Type B pancreatic cell (in vitro differentiated cells): ENCODE data around the gene HOXC11. TPM values are rescaled to one million over a fixed set of nuclear protein-coding genes. Genes with fewer than 3 reads are reported as not detected.

ENCODE experiments used
- DNase-seq: peaks from one replicate; pipeline ENCODE4 v3.0.0; 2021; ENCODE audit warnings: mixed read lengths; ENCODE audit not compliant: unreplicated experiment; ENCODE audit errors: extremely low spot score
- H3K27ac Mint-ChIP-seq: 2 replicates; pipeline ENCODE4 v1.8.0; 2021; ENCODE audit warnings: mild to moderate bottlenecking, mixed read lengths
- H3K27me3 Mint-ChIP-seq: 2 replicates; pipeline ENCODE4 v1.8.0; 2021; ENCODE audit warnings: mixed read lengths
- H3K36me3 Mint-ChIP-seq: 2 replicates; pipeline ENCODE4 v1.8.0; 2021; ENCODE audit warnings: mixed read lengths
- H3K4me1 Mint-ChIP-seq: one replicate; pipeline ENCODE4 v1.8.0; 2021; ENCODE audit warnings: mixed read lengths; ENCODE audit not compliant: unreplicated experiment
- H3K4me3 Mint-ChIP-seq: 2 replicates; pipeline ENCODE4 v1.8.0; 2021; ENCODE audit warnings: mild to moderate bottlenecking, mixed read lengths
- H3K9me3 Mint-ChIP-seq: 2 replicates; pipeline ENCODE4 v1.8.0; 2021; ENCODE audit warnings: mixed read lengths
- total RNA-seq: library from RNA; stranded (reverse); gene quantifications from 2 replicates; pipeline ENCODE4 v1.2.1, GENCODE V29; 2021; ENCODE audit warnings: low replicate concordance
- TF ChIP-seq, protein P1 (sequence below): fragments of 200-600 bp; sonication (generic); conservative IDR thresholded peaks from 2 replicates; pipeline ENCODE4 v1.5.0; 2021; ENCODE audit warnings: antibody characterized with exemption, mild to moderate bottlenecking

HOXC11 gene
- total RNA-seq, 1 donor from 2014 or later, result 0.12 TPM

DNA sequence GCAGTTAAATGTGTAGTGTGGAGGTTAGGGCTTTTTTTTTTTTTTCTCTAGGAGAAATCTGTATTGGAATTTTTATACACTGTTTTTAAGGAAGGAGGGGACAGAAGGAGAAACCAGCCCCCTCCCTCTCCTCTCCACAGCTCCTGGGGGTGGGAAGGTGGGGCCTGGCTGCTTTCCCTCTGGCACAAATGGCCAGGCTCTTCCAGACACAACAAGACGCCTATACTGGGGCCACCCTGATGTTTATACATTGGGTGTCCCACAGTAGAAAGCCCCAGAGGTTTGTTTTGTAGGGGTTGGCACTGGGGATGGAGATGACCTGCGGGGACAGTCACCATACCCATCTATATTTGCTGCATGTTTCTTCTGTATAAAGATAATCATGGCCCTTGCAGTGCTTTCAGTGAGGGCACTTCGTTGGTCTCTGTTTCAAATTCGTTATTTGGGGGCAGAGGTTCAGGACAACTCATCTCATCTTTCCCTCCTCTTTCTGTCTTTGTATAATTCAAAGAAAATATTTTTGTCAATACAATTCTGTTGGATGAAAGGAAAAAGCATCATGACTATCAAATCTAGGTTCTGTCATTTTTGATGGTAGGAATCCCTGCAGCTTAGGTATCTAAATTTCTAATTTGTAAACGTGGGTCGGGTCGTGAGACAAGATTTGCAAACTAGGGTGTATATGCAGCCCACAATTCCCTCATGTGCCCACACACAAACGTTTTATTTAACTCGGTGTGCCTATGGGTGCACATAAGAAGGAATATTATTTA, 4.1 kb downstream of the HOXC11 start:
- Mint-ChIP-seq H3K4me1 (peaks cover 3% of the 10 kb centered on the region), H3K36me3 (no peaks in the 10 kb centered on the region), H3K4me3 (peak overlapping the region; percentile 51), H3K9me3 (no peaks in the 10 kb centered on the region), H3K27ac (no peak overlapping the region), H3K27me3 (peaks cover 96% of the 10 kb centered on the region)
- TF ChIP-seq, protein P1, sequence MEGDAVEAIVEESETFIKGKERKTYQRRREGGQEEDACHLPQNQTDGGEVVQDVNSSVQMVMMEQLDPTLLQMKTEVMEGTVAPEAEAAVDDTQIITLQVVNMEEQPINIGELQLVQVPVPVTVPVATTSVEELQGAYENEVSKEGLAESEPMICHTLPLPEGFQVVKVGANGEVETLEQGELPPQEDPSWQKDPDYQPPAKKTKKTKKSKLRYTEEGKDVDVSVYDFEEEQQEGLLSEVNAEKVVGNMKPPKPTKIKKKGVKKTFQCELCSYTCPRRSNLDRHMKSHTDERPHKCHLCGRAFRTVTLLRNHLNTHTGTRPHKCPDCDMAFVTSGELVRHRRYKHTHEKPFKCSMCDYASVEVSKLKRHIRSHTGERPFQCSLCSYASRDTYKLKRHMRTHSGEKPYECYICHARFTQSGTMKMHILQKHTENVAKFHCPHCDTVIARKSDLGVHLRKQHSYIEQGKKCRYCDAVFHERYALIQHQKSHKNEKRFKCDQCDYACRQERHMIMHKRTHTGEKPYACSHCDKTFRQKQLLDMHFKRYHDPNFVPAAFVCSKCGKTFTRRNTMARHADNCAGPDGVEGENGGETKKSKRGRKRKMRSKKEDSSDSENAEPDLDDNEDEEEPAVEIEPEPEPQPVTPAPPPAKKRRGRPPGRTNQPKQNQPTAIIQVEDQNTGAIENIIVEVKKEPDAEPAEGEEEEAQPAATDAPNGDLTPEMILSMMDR, result no peak
- no peak for DNase-seq

DNA sequence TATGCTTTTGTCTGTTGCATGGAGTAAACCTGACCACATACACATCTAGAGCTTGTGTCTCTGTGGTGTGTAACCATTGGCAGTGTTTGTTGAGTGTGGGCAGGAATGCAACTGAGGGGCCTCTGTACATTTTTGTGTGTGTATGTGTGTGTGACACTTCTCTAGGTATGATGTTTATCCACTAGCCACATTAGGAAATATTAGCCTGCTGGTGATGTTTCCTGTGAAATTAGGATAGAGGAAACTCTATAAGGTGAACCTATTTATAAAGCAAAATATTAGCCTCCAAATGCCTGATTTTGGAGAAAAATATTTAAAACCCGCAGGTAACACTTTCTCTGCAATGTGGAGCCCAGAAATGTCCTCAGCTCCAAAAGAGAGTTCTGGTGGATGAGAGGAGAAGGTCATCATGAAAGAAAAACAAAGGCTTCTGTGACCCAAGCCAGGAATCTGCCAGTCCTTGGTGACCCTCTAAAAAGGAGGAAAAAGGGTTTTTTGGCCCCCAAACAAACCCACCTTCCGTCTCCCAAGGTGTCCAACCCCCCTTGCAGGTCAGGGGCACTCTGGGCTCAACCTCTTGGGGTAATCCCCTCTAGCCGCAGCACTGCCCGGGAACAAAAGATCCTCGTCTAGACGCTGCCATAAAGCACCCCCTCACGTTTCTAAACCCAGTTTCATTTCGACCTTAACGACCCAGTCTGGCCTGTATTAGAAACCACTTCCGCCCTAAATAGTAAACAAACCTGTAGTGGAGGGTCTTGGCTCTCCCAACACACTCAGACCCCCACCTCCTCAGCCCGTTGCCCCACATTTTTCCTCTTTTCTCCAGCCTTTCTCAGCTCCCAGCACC, 4.9 kb downstream of the HOXC11 start:
- H3K4me3 Mint-ChIP-seq, result no peak overlapping the region
- H3K27ac Mint-ChIP-seq, result no peak overlapping the region
- H3K4me1 Mint-ChIP-seq, result peaks cover 3% of the 10 kb centered on the region
- TF ChIP-seq, protein P1, result no peak
- H3K27me3 Mint-ChIP-seq, result peaks cover 96% of the 10 kb centered on the region
- H3K36me3 Mint-ChIP-seq, result no peaks in the 10 kb centered on the region
- H3K9me3 Mint-ChIP-seq, result no peaks in the 10 kb centered on the region
- no peak for DNase-seq

DNA sequence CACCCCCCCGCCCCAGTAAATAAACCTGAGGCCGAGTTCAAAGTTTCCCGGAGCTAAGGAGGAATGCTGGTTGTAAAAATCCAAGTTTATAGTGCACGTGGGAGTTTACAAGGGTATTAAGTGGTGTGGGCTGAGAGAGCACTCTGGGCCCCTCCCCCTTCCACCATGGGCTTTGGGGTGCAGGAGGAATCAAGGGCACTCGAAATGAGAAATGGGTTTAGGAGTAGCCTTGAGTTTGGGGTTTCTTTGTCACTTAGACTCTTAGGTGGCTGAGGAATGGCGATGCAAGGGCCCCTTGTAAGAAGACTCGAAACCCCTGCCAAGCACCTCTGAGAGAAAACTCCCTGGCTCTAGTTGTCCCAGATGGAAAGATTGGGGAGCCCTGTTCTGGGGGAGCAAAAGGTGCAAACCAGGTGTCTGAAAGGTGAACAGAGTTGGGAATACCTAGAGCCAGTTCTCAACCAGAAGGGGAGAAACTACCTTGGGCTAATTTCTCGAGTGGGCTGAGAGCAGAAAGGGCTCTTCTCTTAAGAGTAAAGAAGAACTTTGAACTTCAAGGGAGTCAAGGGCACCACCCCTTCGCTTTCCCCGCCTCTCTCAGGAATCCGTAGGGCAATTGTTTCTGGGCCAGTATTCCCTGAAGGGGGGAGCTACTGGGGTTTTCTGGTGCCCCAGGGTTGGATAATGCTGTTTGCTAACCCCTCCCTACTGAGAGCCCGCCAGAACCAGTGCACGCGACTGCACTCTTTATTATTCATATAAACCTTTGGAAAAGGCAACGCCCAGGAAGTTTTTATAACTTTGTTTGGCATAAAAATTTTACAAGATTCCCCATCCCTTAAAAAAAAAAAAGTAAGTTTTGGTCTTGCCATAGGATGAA, 5.8 kb downstream of the HOXC11 start:
- TF ChIP-seq, protein P1, result no peak
- no peak overlapping the region for H3K4me3 Mint-ChIP-seq
- no peak overlapping the region for H3K27ac Mint-ChIP-seq
- peaks cover 97% of the 10 kb centered on the region for H3K27me3 Mint-ChIP-seq
- H3K36me3 Mint-ChIP-seq, result no peaks in the 10 kb centered on the region
- H3K9me3 Mint-ChIP-seq, result no peaks in the 10 kb centered on the region
- no peak for DNase-seq
- peaks cover 3% of the 10 kb centered on the region for H3K4me1 Mint-ChIP-seq

DNA sequence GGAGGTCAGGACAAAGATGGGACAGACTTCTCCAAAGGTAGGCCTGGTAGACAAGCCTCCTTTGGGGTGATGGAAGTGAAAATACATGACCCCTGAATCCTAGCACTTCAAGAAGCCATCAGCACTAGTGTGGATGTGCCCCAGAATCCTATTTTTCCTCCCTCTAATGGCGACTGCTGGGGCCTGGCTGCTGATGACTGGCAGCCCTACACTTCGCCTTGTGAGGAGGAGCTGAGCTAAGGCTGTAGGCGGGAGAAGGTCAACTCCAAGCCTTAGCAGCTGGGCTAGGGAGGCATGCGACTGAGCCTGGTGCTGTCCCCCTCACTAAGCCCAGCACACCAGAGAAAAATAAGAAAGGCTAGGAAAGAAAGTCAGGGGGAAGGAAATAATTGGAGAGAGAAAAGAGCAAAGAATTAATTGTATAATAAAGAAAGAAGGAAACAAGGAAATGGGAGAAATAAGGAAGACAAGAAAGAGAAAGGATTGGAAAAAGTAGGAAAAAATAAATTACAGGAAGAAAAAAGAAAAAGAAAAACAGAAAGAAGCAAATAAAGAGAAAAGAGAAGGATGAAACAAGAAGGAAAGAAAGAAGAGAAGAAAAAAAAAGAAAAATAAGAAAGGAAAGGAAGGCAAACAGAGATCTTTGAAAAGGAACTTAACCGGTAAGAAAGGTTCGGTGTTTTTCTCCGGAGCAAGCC, 7.3 kb downstream of the HOXC11 start:
- Mint-ChIP-seq H3K4me1 (peaks cover 8% of the 10 kb centered on the region), H3K27me3 (peaks cover 98% of the 10 kb centered on the region), H3K27ac (no peak overlapping the region), H3K9me3 (no peaks in the 10 kb centered on the region), H3K36me3 (no peaks in the 10 kb centered on the region), H3K4me3 (no peak overlapping the region)
- DNase-seq, result no peak
- TF ChIP-seq, protein P1, result no peak
